ENCODE results near the gene LIMS1.
A peak's percentile ranks its signal among the peaks of the same experiment; 100 is the strongest.

Gene LIMS1

GRCh38 chr2:108575132-108575966, 41.1 kb downstream of the LIMS1 start:
- H3K4me3 ChIP-seq (ENCODE audit: low read length): peak overlapping the region; percentile 66
- H3K4me2 ChIP-seq (ENCODE audit: low read length): peak overlapping the region; percentile 85
- no peaks in the 10 kb centered on the region for H4K20me1 ChIP-seq (ENCODE audit: insufficient read depth, low read length)
- no peaks in the 10 kb centered on the region for H3K27me3 ChIP-seq (ENCODE audit: low read depth, low read length)
- TF ChIP-seq CTCF (IDR thresholded peaks at IDR 0.05; ENCODE audit: low read depth, low read length) (no peak), EZH2phosphoT487 (IDR thresholded peaks at IDR 0.05; ENCODE audit: low read depth) (no peak)
- no peaks in the 10 kb centered on the region for H3K9me3 ChIP-seq (ENCODE audit: insufficient read depth, low read length)
- no peak overlapping the region for H2AFZ ChIP-seq (ENCODE audit: low read depth, low read length)
- H3K27ac ChIP-seq (ENCODE audit: low read length): peak overlapping the region; percentile 89
- H3K4me1 ChIP-seq (ENCODE audit: low read length): peaks cover 53% of the 10 kb centered on the region
- H3K79me2 ChIP-seq (ENCODE audit: low read length): peaks cover 97% of the 10 kb centered on the region
- peak overlapping the region; percentile 42 for H3K9ac ChIP-seq (ENCODE audit: low read length)
- no peaks in the 10 kb centered on the region for H3K36me3 ChIP-seq (replicated peaks; ENCODE audit: low read depth, low read length)

DNA sequence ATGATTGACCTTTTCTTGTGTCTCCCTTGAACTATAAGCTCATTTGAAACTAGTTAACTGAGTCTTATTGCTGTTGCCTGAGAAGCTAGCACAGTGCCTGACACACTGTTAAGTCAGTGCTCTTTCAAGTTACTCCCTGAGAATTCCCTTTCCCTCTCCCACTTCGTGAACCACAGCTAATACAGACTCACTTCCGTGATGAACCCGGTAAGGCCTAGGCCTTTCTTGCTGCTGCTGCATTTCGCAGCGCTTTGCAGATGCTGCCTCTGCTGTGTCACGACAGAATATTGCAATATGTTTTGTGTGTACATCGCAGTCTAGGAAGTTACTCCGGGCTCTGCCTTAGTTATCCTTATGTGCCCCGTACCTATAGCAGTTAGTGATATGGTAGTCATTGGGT, 42.8 kb downstream of the LIMS1 start:
- Histone ChIP-seq H3K36me3 (replicated peaks; ENCODE audit: low read depth, low read length) (no peaks in the 10 kb centered on the region), H3K4me3 (ENCODE audit: low read length) (no peak overlapping the region), H2AFZ (ENCODE audit: low read depth, low read length) (no peak overlapping the region), H3K4me1 (ENCODE audit: low read length) (peaks cover 69% of the 10 kb centered on the region), H3K9me3 (ENCODE audit: insufficient read depth, low read length) (no peaks in the 10 kb centered on the region), H3K27me3 (ENCODE audit: low read depth, low read length) (no peaks in the 10 kb centered on the region), H3K9ac (ENCODE audit: low read length) (no peak overlapping the region), H3K4me2 (ENCODE audit: low read length) (no peak overlapping the region), H4K20me1 (ENCODE audit: insufficient read depth, low read length) (no peaks in the 10 kb centered on the region), H3K27ac (ENCODE audit: low read length) (no peak overlapping the region), H3K79me2 (ENCODE audit: low read length) (peaks cover 89% of the 10 kb centered on the region)
- no peak for TF ChIP-seq CTCF (IDR thresholded peaks at IDR 0.05; ENCODE audit: low read depth, low read length)
- TF ChIP-seq EZH2phosphoT487 (IDR thresholded peaks at IDR 0.05; ENCODE audit: low read depth): no peak

DNA sequence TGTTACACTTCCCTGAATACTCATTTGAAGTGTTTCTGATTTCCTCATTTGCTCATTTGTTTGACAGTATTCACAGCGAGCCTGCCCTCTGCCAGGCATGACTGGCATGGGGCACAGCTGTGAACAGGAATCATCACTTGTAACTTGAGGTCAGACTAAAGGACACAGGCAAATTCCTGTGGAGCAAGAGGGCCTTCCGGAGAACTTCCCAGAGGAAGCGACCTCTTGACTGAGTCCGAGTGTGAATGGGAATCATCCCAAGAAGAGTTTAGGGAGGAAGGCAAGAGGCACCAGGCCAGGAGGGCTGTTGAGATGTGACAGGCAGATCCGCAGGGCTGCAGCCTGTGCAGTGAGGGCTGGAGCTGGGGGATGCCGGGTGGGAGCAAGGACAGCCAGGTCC, 45.4 kb downstream of the LIMS1 start:
- H3K9ac ChIP-seq (ENCODE audit: low read length): peak overlapping the region; percentile 67
- H3K4me1 ChIP-seq (ENCODE audit: low read length): peaks cover 70% of the 10 kb centered on the region
- peak overlapping the region; percentile 94 for H3K4me2 ChIP-seq (ENCODE audit: low read length)
- H4K20me1 ChIP-seq (ENCODE audit: insufficient read depth, low read length): peaks cover 7% of the 10 kb centered on the region; the same call in 1 of the 2 replicates
- TF ChIP-seq EZH2phosphoT487 (IDR thresholded peaks at IDR 0.05; ENCODE audit: low read depth) (no peak), CTCF (IDR thresholded peaks at IDR 0.05; ENCODE audit: low read depth, low read length) (no peak)
- H3K79me2 ChIP-seq (ENCODE audit: low read length): peaks cover 89% of the 10 kb centered on the region
- no peaks in the 10 kb centered on the region for H3K36me3 ChIP-seq (replicated peaks; ENCODE audit: low read depth, low read length)
- H3K4me3 ChIP-seq (ENCODE audit: low read length): peak overlapping the region; percentile 63
- H3K27ac ChIP-seq (ENCODE audit: low read length): peak overlapping the region; percentile 98
- no peak overlapping the region for H2AFZ ChIP-seq (ENCODE audit: low read depth, low read length)
- H3K27me3 ChIP-seq (ENCODE audit: low read depth, low read length): no peaks in the 10 kb centered on the region
- no peaks in the 10 kb centered on the region for H3K9me3 ChIP-seq (ENCODE audit: insufficient read depth, low read length)

DNA sequence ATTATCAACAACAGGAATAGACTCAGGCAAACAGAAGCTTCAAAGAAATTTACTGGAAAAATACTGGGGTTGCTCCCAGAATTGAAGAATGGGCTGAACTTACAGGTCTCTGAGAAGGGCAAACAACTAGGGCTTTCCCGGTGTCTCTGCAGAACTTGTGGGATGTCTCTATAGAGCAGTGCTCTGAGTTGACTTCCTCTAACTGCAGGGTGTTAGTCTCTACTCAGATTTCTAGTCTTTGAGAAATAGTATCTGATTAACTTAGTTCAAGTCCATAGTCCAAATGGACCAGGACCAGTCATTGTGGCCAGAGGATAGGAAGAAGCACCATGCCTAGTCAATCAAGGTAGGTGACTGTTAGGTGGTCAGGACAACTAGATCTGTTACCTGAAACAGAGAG, 45.8 kb downstream of the LIMS1 start:
- Histone ChIP-seq H3K36me3 (replicated peaks; ENCODE audit: low read depth, low read length) (no peaks in the 10 kb centered on the region), H2AFZ (ENCODE audit: low read depth, low read length) (no peak overlapping the region), H3K4me2 (ENCODE audit: low read length) (peak overlapping the region; percentile 94), H3K9ac (ENCODE audit: low read length) (peak overlapping the region; percentile 67), H3K79me2 (ENCODE audit: low read length) (peaks cover 90% of the 10 kb centered on the region), H3K27me3 (ENCODE audit: low read depth, low read length) (no peaks in the 10 kb centered on the region), H3K27ac (ENCODE audit: low read length) (peak overlapping the region; percentile 98), H3K4me3 (ENCODE audit: low read length) (peak overlapping the region; percentile 63), H4K20me1 (ENCODE audit: insufficient read depth, low read length) (peaks cover 7% of the 10 kb centered on the region; the same call in 1 of the 2 replicates), H3K4me1 (ENCODE audit: low read length) (peaks cover 67% of the 10 kb centered on the region), H3K9me3 (ENCODE audit: insufficient read depth, low read length) (no peaks in the 10 kb centered on the region)
- TF ChIP-seq CTCF (IDR thresholded peaks at IDR 0.05; ENCODE audit: low read depth, low read length): no peak
- no peak for TF ChIP-seq EZH2phosphoT487 (IDR thresholded peaks at IDR 0.05; ENCODE audit: low read depth)
